GM12875 (cell line): Measurements from ENCODE around the gene AATK.

Experiments used
- H3K4me3 ChIP-seq: one replicate; pipeline ENCODE4 v1.5.1; 2011; ENCODE audit warnings: low read depth, low read length, control low read depth
- TF ChIP-seq, protein P1 (sequence below): IDR thresholded peaks from 2 replicates; pipeline ENCODE4 v1.5.1; 2011; ENCODE audit warnings: low read depth, mild to moderate bottlenecking, control low read depth, inconsistent platforms, low read length, moderate library complexity, borderline replicate concordance; ENCODE audit not compliant: insufficient read depth

AATK gene

GRCh38 chr17:81086789-81087551, 79.1 kb downstream of the AATK start:
- TF ChIP-seq, protein P1, sequence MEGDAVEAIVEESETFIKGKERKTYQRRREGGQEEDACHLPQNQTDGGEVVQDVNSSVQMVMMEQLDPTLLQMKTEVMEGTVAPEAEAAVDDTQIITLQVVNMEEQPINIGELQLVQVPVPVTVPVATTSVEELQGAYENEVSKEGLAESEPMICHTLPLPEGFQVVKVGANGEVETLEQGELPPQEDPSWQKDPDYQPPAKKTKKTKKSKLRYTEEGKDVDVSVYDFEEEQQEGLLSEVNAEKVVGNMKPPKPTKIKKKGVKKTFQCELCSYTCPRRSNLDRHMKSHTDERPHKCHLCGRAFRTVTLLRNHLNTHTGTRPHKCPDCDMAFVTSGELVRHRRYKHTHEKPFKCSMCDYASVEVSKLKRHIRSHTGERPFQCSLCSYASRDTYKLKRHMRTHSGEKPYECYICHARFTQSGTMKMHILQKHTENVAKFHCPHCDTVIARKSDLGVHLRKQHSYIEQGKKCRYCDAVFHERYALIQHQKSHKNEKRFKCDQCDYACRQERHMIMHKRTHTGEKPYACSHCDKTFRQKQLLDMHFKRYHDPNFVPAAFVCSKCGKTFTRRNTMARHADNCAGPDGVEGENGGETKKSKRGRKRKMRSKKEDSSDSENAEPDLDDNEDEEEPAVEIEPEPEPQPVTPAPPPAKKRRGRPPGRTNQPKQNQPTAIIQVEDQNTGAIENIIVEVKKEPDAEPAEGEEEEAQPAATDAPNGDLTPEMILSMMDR: no peak
- H3K4me3 ChIP-seq: no peak overlapping the region

GRCh38 chr17:81085420-81085911, 80.6 kb downstream of the AATK start:
- TF ChIP-seq, protein P1: no peak
- H3K4me3 ChIP-seq: no peak overlapping the region

DNA sequence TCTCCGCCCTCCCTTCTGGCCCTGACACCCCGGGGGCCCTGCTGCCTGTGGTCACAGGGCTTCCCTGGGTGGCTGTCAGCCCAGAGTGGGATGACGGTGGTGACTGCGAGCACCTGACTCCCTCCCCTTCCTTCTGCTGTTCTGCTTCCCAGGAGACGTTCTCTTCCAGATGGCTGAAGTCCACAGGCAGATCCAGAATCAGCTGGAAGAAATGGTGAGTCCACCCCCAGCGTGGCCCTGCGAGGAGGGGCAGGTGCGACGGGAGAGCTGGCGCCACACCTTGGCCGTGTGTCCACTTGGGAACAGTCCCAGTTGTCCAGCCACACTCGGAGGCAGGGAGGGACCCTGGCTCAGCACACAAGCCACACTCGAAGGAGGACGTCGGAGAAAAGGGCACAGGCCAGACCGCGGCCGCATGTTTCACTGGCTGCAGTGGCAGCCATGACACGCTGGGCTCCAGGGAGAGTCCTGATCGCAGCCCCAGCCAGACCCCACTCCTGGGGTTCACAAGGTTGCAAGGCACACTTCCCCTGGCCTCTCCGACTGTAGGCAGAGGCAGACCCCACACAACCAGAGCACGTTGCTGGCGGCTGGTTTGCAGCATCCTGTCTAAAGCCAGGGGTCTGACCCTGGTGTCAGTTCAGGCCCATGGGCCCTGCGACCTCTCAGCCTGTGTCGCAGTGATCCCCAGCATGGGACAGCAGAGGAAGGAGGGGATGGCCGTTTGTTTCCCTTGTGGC, 81.2 kb downstream of the AATK start:
- no peak overlapping the region for H3K4me3 ChIP-seq
- TF ChIP-seq, protein P1: no peak

GRCh38 chr17:81083125-81083765, 82.8 kb downstream of the AATK start:
- no peak overlapping the region for H3K4me3 ChIP-seq
- TF ChIP-seq, protein P1: no peak

DNA sequence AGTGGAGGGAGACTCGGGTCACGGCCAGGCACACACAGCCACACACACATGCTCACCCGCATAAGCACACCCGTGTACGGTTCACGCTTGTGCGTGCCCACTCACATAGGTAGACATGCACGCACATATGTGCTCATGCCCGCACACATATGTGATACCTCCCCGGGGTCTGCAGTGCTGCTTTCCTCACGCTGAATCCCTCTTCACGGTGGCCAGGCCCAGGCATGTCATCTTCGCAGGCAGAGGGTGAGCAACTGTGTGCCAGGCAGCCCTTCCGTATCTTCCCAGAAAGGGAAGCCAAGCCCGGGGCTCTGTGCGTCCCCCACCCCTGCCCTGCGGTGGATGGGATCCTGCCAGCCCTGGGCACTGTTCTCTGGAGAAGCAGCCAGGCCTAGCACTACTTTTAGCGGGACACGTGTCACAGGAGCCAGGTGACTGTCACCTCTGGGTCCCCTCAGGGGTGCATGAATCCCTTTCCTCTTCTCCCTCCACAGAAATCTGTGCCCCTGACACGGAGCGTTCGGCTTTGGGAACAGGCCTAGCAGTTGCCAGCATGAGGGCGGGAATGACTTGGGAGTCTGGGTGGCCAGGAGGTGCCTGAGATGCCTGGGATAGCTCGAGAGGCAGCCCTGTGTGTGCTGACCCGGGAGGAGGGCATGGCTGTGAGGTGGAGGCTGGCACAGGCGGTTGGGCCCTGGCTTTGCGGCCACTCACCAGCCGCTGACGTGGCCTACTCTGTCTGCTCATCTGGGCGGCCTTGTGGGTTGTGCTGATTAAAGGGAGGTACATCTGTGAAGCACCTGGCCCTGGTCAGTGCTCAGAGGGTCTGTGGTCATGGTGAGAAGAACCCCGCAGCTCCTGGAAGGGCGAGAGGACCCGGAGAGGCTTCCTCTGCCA, 83.6 kb downstream of the AATK start:
- H3K4me3 ChIP-seq: no peak overlapping the region
- TF ChIP-seq, protein P1: no peak
